ENCODE measurements around the gene CTDP1. TPM values are rescaled to one million over a fixed set of nuclear protein-coding genes. Genes with fewer than 3 reads are reported as not detected.

The CTDP1 gene
- total RNA-seq, 4 donors from 2014 or later = 16.7 to 25.3 (median 21.6) TPM

DNA sequence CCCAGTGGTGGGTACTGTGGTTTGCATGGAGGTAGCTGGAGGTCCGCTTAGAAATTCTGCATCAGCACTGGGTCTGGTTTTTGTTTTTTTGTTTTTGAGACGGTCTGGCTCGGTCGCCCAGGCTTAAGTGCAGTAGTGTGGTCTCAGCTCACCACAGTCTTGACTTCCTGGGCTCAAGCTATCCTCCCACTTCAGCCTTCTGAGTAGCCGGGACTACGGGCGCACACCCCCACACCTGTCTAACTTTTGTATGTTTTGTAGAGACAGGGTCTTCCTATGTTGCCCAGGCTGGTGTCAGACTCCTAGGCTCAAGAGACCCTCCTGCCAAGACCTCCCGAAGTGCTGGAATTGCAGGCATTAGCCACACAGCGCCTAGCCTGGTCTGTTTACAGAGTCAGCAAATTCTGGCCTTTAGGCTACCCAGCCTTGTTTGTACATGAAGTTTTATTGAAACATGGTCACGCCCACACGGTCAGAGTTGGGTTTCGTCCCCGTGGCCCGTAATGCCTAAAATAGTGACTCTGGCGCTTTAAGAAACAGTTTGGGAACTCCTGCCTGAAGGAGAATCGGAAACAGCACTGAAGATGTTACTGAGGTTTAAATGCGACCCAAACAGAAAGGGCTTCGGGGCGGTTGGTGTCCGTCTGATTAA lies 32.7 kb downstream of the CTDP1 start:
- no peak overlapping the region for H3K4me3 ChIP-seq
- no peak overlapping the region for H3K27ac ChIP-seq
- H3K36me3 ChIP-seq = peaks cover 0 to 96% of the 10 kb centered on the region in 2 donors
- H3K27me3 ChIP-seq = no peaks in the 10 kb centered on the region
- no peaks in the 10 kb centered on the region for H3K9me3 ChIP-seq
- ATAC-seq = no peak
- WGBS, 2 donors (ENCODE audit: low coverage in 1 of 2) = 90 to 93% methylated on average over 10 to 12 of the region's 20 CpGs
- TF ChIP-seq POLR2A (IDR thresholded peaks at IDR 0.05) (no peak), EP300 (IDR thresholded peaks at IDR 0.05) (no peak), POLR2AphosphoS5 (IDR thresholded peaks at IDR 0.05) (no peak)
- TF ChIP-seq, protein P1, sequence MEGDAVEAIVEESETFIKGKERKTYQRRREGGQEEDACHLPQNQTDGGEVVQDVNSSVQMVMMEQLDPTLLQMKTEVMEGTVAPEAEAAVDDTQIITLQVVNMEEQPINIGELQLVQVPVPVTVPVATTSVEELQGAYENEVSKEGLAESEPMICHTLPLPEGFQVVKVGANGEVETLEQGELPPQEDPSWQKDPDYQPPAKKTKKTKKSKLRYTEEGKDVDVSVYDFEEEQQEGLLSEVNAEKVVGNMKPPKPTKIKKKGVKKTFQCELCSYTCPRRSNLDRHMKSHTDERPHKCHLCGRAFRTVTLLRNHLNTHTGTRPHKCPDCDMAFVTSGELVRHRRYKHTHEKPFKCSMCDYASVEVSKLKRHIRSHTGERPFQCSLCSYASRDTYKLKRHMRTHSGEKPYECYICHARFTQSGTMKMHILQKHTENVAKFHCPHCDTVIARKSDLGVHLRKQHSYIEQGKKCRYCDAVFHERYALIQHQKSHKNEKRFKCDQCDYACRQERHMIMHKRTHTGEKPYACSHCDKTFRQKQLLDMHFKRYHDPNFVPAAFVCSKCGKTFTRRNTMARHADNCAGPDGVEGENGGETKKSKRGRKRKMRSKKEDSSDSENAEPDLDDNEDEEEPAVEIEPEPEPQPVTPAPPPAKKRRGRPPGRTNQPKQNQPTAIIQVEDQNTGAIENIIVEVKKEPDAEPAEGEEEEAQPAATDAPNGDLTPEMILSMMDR (IDR thresholded peaks at IDR 0.05) = no peak
- H3K4me1 ChIP-seq = no peaks in the 10 kb centered on the region

DNA sequence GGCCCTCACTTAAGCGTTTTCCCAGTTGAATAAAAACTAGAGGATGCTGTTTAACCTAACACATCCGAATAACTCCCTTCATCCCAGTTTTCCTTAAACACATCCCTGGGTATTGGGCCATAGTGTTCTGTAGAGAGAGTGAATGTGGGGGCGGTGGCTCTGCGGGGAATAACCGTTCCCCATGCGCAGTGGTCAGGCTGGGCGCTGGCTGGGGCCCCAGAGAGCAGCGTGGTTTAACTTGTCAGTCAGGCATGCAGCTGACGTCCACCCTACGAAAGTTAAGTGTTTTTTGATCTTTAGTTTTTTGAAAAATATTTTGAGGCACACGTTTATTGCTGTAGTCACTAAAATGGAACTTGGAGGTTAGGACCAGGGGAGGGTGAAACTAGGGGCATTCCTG lies 33.7 kb downstream of the CTDP1 start:
- WGBS, 2 donors (ENCODE audit: low coverage in 1 of 2) = 95 to 96% methylated on average over 5 to 9 of the region's 11 CpGs
- Histone ChIP-seq H3K9me3 (no peaks in the 10 kb centered on the region), H3K4me1 (no peaks in the 10 kb centered on the region), H3K36me3 (peaks cover 0 to 96% of the 10 kb centered on the region in 2 donors), H3K4me3 (no peak overlapping the region), H3K27ac (no peak overlapping the region), H3K27me3 (no peaks in the 10 kb centered on the region)
- TF ChIP-seq POLR2AphosphoS5 (IDR thresholded peaks at IDR 0.05) (no peak), POLR2A (IDR thresholded peaks at IDR 0.05) (no peak), EP300 (IDR thresholded peaks at IDR 0.05) (no peak)
- TF ChIP-seq, protein P1 (IDR thresholded peaks at IDR 0.05) = no peak
- no peak for ATAC-seq

DNA sequence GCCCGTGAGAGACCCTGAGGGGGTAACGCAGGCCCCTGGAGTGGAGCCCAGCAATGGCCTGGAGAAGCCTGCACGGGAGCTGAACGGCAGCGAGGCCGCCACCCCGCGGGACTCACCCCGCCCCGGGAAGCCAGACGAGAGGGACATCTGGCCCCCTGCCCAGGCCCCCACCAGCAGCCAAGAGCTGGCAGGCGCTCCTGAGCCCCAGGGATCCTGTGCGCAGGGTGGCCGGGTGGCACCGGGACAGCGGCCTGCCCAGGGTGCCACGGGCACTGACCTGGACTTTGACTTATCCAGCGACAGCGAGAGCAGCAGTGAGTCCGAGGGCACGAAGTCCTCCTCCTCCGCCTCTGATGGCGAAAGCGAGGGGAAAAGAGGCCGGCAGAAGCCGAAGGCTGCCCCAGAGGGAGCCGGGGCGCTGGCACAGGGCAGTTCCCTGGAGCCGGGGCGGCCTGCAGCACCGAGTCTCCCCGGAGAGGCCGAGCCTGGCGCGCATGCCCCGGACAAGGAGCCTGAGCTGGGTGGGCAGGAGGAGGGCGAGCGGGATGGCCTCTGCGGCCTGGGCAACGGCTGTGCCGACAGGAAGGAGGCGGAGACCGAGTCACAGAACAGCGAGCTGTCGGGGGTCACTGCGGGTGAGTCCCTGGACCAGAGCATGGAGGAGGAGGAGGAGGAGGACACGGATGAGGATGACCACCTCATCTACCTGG lies 35.1 kb downstream of the CTDP1 start:
- Histone ChIP-seq H3K4me1 (no peaks in the 10 kb centered on the region), H3K9me3 (no peaks in the 10 kb centered on the region), H3K4me3 (no peak overlapping the region), H3K36me3 (peaks cover 0 to 100% of the 10 kb centered on the region in 2 donors), H3K27me3 (no peaks in the 10 kb centered on the region), H3K27ac (no peak overlapping the region)
- ATAC-seq = no peak
- WGBS, 2 donors (ENCODE audit: low coverage in 1 of 2) = 97 to 100% methylated on average over 2 to 6 of the region's 47 CpGs
- no peak for TF ChIP-seq EP300 (IDR thresholded peaks at IDR 0.05)
- TF ChIP-seq, protein P1 (IDR thresholded peaks at IDR 0.05) = no peak
- TF ChIP-seq POLR2A (IDR thresholded peaks at IDR 0.05) = no peak
- no peak for TF ChIP-seq POLR2AphosphoS5 (IDR thresholded peaks at IDR 0.05)

DNA sequence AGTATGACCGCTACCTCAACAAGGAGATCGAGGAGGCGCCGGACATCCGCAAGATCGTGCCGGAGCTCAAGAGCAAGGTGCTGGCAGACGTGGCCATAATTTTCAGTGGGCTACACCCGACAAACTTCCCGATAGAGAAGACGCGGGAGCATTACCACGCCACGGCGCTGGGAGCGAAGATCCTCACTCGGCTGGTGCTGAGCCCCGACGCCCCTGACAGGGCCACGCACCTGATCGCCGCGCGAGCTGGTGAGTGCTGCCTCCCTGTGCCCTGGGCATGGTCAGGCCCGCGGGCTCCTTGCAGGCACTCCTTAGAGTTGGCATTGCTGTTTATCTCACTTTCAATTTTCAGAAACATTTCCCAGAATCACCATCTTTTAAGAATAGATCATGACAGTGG lies 35.7 kb downstream of the CTDP1 start:
- TF ChIP-seq EP300 (IDR thresholded peaks at IDR 0.05) = no peak
- 99% methylated on average over 11 of the region's 26 CpGs; no CpG with 5 or more reads in 1 of the 2 donors for WGBS, 2 donors (ENCODE audit: low coverage in 1 of 2)
- H3K4me3 ChIP-seq = no peak overlapping the region
- H3K36me3 ChIP-seq = peaks cover 0 to 100% of the 10 kb centered on the region in 2 donors
- H3K27ac ChIP-seq = no peak overlapping the region
- no peaks in the 10 kb centered on the region for H3K9me3 ChIP-seq
- no peak for ATAC-seq
- H3K27me3 ChIP-seq = no peaks in the 10 kb centered on the region
- H3K4me1 ChIP-seq = no peaks in the 10 kb centered on the region

DNA sequence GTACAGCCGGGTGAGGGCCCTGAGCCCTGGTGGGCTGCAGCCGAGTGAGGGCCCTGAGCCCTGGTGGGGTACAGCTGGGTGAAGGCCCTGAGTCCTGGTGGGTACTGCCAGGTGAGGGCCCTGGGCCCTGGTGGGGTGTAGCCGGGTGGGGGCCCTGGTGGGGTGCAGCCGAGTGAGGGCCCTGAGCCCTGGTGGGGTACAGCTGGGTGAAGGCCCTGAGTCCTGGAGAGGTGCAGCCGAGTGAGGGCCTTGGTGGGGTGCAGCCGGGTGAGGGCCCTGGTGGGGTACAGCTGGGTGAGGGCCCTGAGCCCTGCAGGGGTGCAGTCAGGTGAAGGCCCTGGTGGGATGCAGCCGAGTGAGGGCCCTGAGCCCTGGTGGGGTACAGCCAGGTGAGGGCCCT lies 37.5 kb downstream of the CTDP1 start:
- H3K9me3 ChIP-seq = no peaks in the 10 kb centered on the region
- TF ChIP-seq, protein P1 (IDR thresholded peaks at IDR 0.05) = no peak
- no peak for TF ChIP-seq POLR2A (IDR thresholded peaks at IDR 0.05)
- TF ChIP-seq EP300 (IDR thresholded peaks at IDR 0.05) = no peak
- no peak for TF ChIP-seq POLR2AphosphoS5 (IDR thresholded peaks at IDR 0.05)
- no peak for ATAC-seq
- H3K27ac ChIP-seq = no peak overlapping the region
- H3K4me3 ChIP-seq = no peak overlapping the region
- no peaks in the 10 kb centered on the region for H3K4me1 ChIP-seq
- no peaks in the 10 kb centered on the region for H3K27me3 ChIP-seq
- WGBS, 2 donors (ENCODE audit: low coverage in 1 of 2) = no CpG with 5 or more reads among the region's 7 CpGs
- H3K36me3 ChIP-seq = peaks cover 0 to 98% of the 10 kb centered on the region in 2 donors

All from gastroesophageal sphincter (tissue), 4 donors.